Heart left ventricle (tissue), 16 donors: ENCODE results near the gene NOXA1. TPM values are rescaled to one million over a fixed set of nuclear protein-coding genes. Genes with fewer than 3 reads are reported as not detected.

Source experiments
- ATAC-seq, 4 donors: fragments of 200-7000 bp; cut with Tn5 transposase; one replicate each; pipeline ENCODE4 v1.9.1; 2020 to 2022; ENCODE audit warnings: moderate library complexity in 4 of 4, mild to moderate bottlenecking in 3 of 4, moderate number of reproducible peaks in 1 of 4
- DNase-seq, 5 donors: peaks; one replicate each; pipeline ENCODE4 v3.0.0-alpha.2; 2020
- H3K27ac ChIP-seq, 12 donors: fragments of 200-600 bp; sonication (generic) in 4 of 12; one replicate each; pipeline versions ENCODE4 v1.5.0 to v1.8.0; 2016 to 2022; ENCODE audit warnings: mild to moderate bottlenecking in 2 of 12
- H3K27me3 ChIP-seq, 9 donors: fragments of 200-600 bp; sonication (generic) in 2 of 9; one replicate each; pipeline versions ENCODE4 v1.5.1 to v1.8.0; 2016 to 2022; ENCODE audit warnings: mild to moderate bottlenecking in 3 of 9
- H3K36me3 ChIP-seq, 9 donors: fragments of 200-600 bp; sonication (generic) in 2 of 9; one replicate each; pipeline versions ENCODE4 v1.5.0 to v1.8.0; 2018 to 2022; ENCODE audit warnings: mild to moderate bottlenecking in 2 of 9
- H3K4me1 ChIP-seq, 12 donors: fragments of 200-600 bp; sonication (generic) in 4 of 12; one replicate each; pipeline versions ENCODE4 v1.5.0 to v1.8.0; 2016 to 2022; ENCODE audit warnings: mild to moderate bottlenecking in 3 of 12
- H3K4me3 ChIP-seq, 12 donors: fragments of 200-600 bp; sonication (generic) in 4 of 12; one replicate each; pipeline versions ENCODE4 v1.5.0 to v1.8.0; 2017 to 2022; ENCODE audit warnings: mild to moderate bottlenecking in 9 of 12, moderate library complexity in 4 of 12
- H3K9me3 ChIP-seq, 12 donors: fragments of 200-600 bp; sonication (generic) in 4 of 12; one replicate each; pipeline versions ENCODE4 v1.5.0 to v1.8.0; 2016 to 2022; ENCODE audit warnings: mild to moderate bottlenecking in 1 of 12
- CTCF ChIP-seq, 12 donors: fragments of 200-600 bp; sonication (generic) in 4 of 12; IDR thresholded peaks; one replicate each; pipeline versions ENCODE4 v1.5.0 to v1.8.0; 2018 to 2022; ENCODE audit warnings: antibody characterized with exemption in 12 of 12, mild to moderate bottlenecking in 5 of 12
- POLR2A ChIP-seq, 2 donors: fragments of 450-650 bp; IDR thresholded peaks; one replicate each; pipeline ENCODE4 v1.6.1; 2017; ENCODE audit warnings: antibody characterized with exemption in 2 of 2, mild to moderate bottlenecking in 2 of 2, moderate library complexity in 2 of 2
- WGBS, 4 donors: extraction: QIAGEN DNeasy Blood & Tissue Kit in 2 of 4; methylation state at CpG; one replicate each; pipeline versions ENCODE4 v1.1.5 to v1.1.7; 2013 to 2018; 5-methylcytosine and 5-hydroxymethylcytosine counted together
- intact Hi-C, 10 donors: fragments of 100-400 bp; cut with DNase I; formaldehyde crosslinking; loops; one replicate each; pipeline versions ENCODE4 v1.11.1 to v1.14.2; 2022
- polyA plus RNA-seq, 2 donors: library from polyadenylated mRNA; stranded (reverse); fragments of 200-250 nt; gene quantifications; one replicate each; pipeline ENCODE4 v1.2.3, GENCODE V29; 2013
- total RNA-seq, 9 donors: library from RNA; depleted of rRNA in 2 of 9; stranded (reverse); fragments of >200 nt in 2 of 9; fragmentation: NEBNext Ultra II Directional in 3 of 9; extraction: Animal tissue kit (Norgen Biotek cat#: 25700) in 3 of 9; gene quantifications; one replicate each; pipeline versions ENCODE4 v1.1.0 to v1.2.4, GENCODE V29; 2016 to 2023
- donor health status: ischemic (EF 13 %, LVEDD 7.1; RV severe dilation, severe dysfunction).
- donor health status: healthy with polysubstance abuse.
- donor health status: DM: no; HTN: yes; CAD: no.
- donor health status: DM: no; HTN: no; CAD: no.
- donor health status: ischemic (EF 25% LVEDD 6.9; RV normal size, moderate dysfunction).
- donor health status: ischemic (EF 25% LVEDD 5.7; RV mildly dilated, moderate dysfunction).
- donor health status: healthy.
- donor health status: DM: yes; HTN: yes; CAD: no.
- donor health status: ischemic (EF 35%, LVEDD 5.7; RV mildly dilated, moderate dysfunction).
- donor health status: nonischemic (EF 11% LVEDD 7.7; RV severe dilation, severe dysfunction).
- donor health status: DM: yes; HTN: yes; CAD: no.
- donor health status: PGD.
- donor health status: ischemic (EF 29% LVEDD 5.4; RV normal size, mild dysfunction).
- donor health status: nonischemic (EF 23%, LVEDD 6.1; RV moderate dilation, normal function).

The NOXA1 gene
- total and polyA plus RNA-seq, 11 donors = 0.44 to 5.5 (median 2.7) TPM

- peak in 4 of 5 donors; percentile 18 to 71 (median 40) for DNase-seq
- intact Hi-C loops = no loop called here
- TF ChIP-seq POLR2A (IDR thresholded peaks at IDR 0.05) (no peak), CTCF (IDR thresholded peaks at IDR 0.05) (no peak)
- ATAC-seq = no peak
- peaks cover 3 to 54% (median 24%) of the 10 kb centered on the region in 12 donors for H3K4me1 ChIP-seq
- H3K27me3 ChIP-seq = peaks cover 0 to 7% (median 0%) of the 10 kb centered on the region in 9 donors
- H3K4me3 ChIP-seq = peak overlapping the region; percentile 44 to 95 (median 68)
- H3K9me3 ChIP-seq = no peaks in the 10 kb centered on the region
- peaks cover 0 to 16% (median 3%) of the 10 kb centered on the region in 9 donors for H3K36me3 ChIP-seq
- 5 to 34% (median 23%) methylated on average over 29 to 88 of the region's 88 CpGs for WGBS, 4 donors
- peak overlapping the region in 8 of 12 donors; percentile 12 to 80 (median 44) for H3K27ac ChIP-seq
Observed at GRCh38 chr9:137458194-137459151, 35.3 kb downstream of the NOXA1 start.

- Histone ChIP-seq H3K4me3 (peak within 1 kb of the TSS; percentile 44 to 95 (median 68)), H3K27ac (peak within 1 kb of the TSS in 9 of 12 donors; percentile 59 to 83 (median 77)), H3K27me3 (peaks cover 0 to 7% (median 0%) of the 10 kb centered on the region in 9 donors), H3K36me3 (peaks cover 0 to 16% (median 3%) of the 10 kb centered on the region in 9 donors), H3K9me3 (no peaks in the 10 kb centered on the region), H3K4me1 (peaks cover 3 to 51% (median 23%) of the 10 kb centered on the region in 12 donors)
- WGBS, 4 donors = 1 to 2% (median 1%) methylated on average over 12 to 62 of the region's 62 CpGs
- DNase-seq = peak; percentile 95 to 98 (median 96)
- peak; percentile 87 to 95 (median 90) for ATAC-seq
- TF ChIP-seq POLR2A (IDR thresholded peaks at IDR 0.05) = peak; percentile 52 to 55
- no peak for TF ChIP-seq CTCF (IDR thresholded peaks at IDR 0.05)
- intact Hi-C loops = no loop called here
Observed at GRCh38 chr9:137459152-137459600, 36.0 kb downstream of the NOXA1 start, which contains the start of gene NSMF. Gene NSMF (minus strand): TSS chr9:137459334. CDS start chr9:137459102, 232 bp downstream.

- Histone ChIP-seq H3K4me3 (peak overlapping the region in 11 of 12 donors; percentile 22 to 95 (median 68)), H3K27me3 (peaks cover 0 to 7% (median 0%) of the 10 kb centered on the region in 9 donors), H3K27ac (peak overlapping the region in 9 of 12 donors; percentile 59 to 83 (median 77)), H3K9me3 (no peaks in the 10 kb centered on the region), H3K4me1 (peaks cover 3 to 45% (median 18%) of the 10 kb centered on the region in 12 donors), H3K36me3 (peaks cover 0 to 16% (median 3%) of the 10 kb centered on the region in 9 donors)
- intact Hi-C loops = loop anchor here in 1 of 10 donors (10.0 kb wide), 1 partner anchor 55 kb away; no protein-coding TSS in a partner anchor
- DNase-seq (peak in 2 of 5 donors; percentile 36 to 64), ATAC-seq (peak in 2 of 4 donors; percentile 3 to 6)
- no peak for TF ChIP-seq CTCF (IDR thresholded peaks at IDR 0.05)
- TF ChIP-seq POLR2A (IDR thresholded peaks at IDR 0.05) = no peak
- WGBS, 4 donors = 53 to 58% (median 56%) methylated on average over 9 to 15 of the region's 15 CpGs
Observed at GRCh38 chr9:137459601-137460362, 36.6 kb downstream of the NOXA1 start.
